Upper lobe of left lung (tissue), 4 donors: Measurements from ENCODE around the gene TLE2.

ENCODE experiments used
- EP300 ChIP-seq, 4 donors: sonication (generic); formaldehyde crosslinking; IDR thresholded peaks; one replicate each; pipeline ENCODE4 v1.5.1; 2017; ENCODE audit warnings: antibody characterized with exemption in 4 of 4, control low read depth in 2 of 4
- POLR2A ChIP-seq, 4 donors: fragments of 450-650 bp; IDR thresholded peaks; one replicate each; pipeline ENCODE4 v1.5.1; 2016 to 2017; ENCODE audit warnings: antibody characterized with exemption in 4 of 4, mild to moderate bottlenecking in 2 of 4

GRCh38 chr19:3058821-3059314 lies 29.8 kb upstream of the TLE2 start:
- no peak for TF ChIP-seq POLR2A (IDR thresholded peaks at IDR 0.05)
- TF ChIP-seq EP300 (IDR thresholded peaks at IDR 0.05), result no peak
